ENCODE data around the gene MYPOP.

The MYPOP gene, protein sequence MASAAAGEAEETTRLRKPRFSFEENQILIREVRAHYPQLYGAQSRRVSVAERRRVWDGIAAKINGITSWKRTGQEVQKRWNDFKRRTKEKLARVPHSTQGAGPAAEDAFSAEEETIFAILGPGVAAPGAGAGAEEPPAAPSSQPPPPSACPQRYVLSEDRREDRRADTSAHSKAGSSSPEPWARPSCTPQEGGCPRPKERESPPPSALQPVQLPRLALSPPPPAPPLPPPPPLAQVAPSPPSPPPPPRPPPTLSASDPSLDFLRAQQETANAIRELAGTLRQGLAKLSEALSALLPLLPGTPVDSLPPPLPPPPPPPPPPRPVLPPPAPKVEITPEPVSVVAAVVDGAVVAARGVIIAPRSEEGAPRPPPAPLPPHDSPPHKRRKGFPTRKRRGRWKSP

DNA sequence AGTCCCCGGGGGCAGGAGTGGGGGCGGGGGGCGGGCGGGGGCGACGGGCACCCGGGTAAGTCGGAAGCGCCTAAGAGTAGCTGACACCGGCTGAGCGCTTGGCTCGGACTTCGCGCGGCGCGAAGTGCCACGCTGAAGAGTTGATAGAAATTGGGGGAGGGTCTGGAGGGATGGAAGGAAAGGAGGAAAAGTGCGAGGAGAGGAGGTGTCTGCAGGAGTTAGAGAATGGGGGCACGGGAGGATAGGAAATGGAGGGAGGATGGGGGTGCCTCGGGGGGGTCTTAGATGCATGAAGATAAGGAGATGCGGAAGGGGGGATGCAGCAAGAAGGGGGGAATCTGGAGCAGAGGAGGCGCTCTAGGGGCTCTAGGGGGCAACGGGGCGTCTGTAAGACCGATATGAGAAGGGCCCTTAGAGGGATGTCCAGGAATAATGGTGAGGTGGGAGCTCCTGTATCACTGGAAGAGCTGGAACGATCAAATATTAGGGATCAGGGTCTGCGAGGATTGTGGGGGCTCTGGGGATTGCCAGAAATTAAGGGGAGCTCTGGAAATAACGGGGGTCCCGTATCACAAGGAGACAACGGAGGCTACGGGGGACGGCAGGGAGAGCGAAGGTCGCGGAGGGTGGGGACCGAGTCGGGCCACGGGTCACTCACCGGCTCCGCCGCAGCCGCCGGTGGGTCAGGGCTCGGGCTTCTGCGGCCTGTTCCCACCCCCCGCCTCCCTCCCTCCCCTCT is at the start of gene MYPOP:
Gene MYPOP (minus strand): TSS at position 702 of the 739 bp plus-strand sequence. CDS start 840 bp downstream, outside the sequence.
- DNase-seq: no peak

DNA sequence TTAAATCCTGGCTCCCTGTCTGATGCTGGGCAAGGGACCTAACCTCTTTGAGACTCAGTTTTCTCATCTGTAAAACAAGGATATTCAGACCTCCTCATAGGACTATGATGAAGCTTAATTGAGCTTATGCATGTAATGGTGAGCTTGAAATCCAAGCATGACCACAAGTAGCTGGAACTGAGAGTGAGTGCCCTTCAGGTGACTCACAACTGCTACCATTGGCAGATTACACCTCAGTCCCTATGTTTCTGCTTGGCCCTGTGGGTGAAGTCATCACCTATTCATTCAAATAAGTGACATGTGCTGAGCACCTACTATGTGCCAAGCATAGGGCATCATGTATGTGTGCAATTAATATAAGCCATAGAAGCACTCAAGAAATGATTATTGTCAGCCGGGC is 45.5 kb upstream of the MYPOP start:
- DNase-seq: no peak

DNA sequence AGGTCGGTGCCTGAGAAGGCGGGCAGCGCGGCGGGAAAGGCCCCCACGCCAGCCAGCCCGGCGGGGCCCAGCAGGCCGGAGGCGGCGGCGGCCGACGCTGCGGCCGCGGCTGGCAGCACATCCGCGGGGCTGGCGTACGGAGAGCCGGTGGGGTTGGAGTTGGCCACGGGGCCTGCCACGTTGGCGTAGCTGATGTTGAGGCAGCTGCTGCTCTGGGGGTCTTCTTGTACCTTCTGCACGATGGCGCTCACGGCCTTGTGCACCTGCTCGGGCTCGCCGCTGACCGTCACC is 38.0 kb upstream of the MYPOP start:
- DNase-seq: no peak

DNA sequence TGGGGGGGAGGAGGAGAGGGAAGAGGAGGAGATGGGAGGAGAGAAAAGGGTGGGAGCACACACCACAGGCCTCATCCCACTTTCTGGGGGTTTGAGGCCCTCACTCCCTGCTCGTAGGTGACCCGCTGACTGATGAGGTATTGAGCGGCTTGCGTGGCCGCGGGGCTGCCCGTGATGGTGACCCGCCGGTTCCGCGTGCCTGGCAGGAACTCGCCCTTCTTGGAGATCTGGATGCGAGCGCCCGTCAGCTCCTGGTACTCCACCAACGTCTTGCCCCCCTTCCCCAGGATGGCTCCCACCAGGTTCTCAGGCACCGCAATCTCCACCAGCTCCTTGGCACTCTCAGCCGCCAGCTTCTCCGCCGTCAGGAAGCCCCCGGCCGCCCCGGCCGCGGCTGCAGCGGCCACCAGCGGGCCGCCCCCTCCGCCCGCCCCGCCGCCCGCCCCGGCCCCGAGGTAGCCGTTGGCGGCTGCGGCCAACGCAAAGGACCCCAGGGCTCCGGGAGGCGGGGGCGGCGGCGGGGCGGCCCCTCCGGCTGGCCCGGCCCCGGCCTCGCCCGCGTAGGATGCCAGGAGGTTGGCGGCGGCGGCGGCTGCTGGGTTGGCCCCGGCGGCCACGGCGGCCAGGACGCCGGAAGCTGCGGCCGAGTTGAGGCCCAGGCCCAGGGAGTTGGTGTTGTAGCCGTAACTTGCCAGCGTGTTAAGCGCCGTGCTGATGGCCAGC is 37.5 kb upstream of the MYPOP start:
- DNase-seq: no peak

DNA sequence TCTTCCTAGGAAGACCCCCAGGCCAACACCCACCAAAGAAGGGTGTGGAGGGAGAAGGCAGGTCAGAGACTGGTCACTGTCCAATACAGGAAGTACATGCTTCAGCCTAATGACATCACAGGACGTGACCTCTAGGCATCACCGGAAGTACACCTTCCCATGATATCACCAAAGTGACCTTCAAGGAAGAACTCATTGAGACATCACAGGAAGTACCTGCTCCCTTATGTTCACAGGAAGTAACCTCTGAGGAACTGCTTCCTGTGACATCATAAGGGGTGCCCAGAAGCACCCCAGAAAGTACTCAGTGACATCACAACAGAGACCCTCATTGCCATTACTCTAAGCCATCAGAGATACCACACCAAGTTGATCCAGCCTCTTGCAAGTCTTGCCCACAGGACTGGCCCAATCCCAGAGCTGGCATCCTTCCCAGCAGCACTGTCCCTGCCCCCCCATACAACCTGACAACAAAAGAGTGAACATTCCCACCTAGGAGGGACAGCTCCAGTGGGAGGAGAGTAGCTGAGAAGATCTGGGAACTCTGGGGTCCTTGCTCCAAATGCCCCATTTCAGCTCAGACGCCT is 36.4 kb upstream of the MYPOP start:
- no peak for DNase-seq

DNA sequence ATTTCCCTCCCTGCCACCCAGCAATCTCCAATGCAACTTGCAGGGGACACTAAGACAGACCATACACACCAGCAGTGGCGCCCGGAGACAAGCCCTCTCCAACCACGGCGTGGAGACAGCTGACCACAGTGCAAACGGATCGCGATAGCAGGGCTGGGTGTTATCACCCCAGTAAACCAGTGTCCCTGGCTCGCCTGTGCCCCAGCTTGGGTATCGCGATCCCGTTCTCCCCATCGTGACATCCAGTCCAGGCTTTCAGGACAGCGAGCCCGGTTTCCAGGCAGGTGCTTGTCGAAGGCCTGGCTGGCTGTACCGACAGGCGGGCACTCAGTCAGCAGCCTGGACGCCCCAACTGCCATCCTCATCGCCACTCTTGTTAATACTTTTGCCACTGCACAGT is 32.9 kb upstream of the MYPOP start:
- DNase-seq: no peak

DNA sequence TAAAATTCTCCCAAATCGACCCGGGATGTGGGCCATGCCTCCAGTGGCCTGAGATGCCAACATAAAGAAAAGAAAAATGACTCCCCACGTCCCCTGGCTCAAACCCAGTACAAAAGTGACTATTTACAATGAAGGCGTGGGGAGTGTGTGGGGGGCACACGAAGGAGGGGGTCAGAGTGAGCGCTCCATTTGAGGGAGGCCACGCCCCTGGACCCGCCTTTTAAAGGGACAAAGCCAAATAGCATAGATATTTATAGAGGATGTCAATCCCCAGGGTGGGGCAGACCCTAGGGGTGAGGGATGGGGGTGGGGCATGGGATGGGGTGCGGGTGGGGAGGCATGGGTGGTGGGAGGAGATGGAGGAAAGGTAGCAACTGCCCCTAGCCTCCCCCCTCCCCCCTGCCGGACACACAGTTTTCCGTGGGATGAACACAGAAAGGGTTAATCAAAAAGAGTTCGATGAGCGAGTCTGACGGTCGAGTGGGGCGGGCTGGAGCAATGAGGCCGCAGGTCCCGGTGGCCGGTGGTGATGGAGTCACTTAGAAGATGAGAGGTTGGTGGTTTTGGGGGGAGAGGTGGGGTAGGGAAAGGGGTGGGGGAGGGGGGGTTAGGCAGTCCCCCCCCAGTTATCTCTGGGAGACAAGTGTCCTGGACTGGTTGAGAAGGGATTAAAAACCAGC is 32.3 kb upstream of the MYPOP start:
- DNase-seq: no peak

DNA sequence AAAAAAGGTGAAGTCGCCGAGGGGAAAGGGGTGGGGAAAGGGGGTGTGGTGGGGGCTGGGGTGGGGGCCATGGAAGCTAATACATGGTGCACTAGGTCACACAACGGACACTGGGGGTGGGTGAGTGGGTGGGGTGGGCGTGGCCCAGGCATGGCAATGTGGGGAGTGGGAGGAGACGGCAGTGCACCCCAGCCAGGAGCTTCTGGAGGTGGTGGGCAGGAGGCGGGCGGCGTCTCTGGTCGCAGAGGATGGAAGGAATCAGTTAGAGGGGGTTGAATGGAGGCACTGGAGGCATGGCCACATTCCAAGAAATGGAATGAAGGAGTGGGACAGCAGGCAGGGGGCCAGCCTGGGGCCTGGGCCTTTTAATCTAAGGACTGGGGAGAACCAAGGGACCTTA is 31.3 kb upstream of the MYPOP start:
- DNase-seq: no peak

DNA sequence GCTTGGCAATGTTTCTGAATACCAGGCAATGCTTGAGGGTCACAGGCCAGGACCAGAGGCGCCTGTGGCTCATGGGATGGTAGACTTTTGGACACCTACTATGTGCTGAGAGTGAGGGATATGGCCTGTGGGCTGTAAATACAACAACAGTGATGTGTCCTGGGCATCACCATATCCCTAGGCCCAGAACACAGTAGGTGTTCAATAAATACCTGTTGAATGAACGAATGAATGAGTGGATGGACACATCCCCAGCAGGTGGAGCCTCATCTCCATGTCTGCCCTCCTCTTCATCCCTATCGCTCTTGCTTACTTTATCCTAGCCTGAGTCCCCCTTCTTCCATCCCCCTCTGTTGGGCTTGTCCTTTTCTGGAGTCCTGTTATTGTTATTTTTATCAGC is 28.6 kb upstream of the MYPOP start:
- DNase-seq: no peak

DNA sequence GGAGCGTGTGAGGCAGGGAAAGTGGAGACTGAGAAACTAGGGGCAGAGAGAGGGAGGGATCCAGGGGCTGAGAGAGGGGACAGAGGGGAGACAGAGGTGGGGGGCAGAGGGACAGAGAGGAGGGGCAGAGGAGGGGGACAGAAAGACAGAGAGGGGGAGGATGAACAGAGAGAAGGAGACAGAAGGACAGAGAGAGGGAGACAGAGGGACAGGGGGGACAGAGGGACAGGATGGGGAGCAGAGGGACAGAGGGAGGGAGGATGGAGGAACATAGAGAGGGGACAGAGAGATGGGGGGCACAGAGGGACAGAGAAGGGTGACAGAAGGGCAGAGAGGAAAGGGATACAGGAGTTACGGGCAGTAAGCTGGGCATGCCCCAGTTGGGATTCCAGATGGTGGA is 26.8 kb upstream of the MYPOP start:
- no peak for DNase-seq

DNA sequence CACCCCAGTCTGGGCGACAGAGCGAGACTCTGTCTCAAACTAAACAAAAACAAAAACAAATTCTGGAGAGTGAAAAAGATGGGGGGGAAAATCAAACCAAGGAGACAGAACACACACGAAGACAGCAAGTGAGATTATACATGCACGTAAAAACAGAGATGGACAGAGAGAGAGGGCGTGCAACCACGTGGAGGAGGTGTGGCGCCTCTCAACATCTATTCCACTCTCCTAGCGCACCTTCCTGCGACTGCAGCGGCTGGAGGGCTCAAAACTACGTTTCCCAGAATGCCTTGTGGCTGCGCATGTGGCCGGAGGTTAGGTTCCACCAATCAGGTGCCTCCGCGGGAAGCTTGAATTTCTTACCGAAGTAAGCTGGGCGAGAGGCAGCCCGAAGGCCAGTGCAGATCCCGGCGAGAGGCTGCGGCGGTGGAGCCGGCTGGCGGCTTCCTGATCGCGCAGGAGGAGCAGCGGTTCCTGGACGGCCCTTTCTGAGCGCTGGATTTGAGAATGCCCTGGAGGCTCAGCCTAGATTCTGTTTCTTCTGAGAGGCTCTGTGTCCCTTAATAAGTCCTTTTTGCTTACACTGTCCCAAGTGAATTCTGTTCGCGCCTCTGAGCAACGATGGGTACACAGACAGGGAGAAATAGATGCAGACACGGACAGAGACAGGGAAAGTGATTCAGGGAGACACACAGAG is 25.3 kb upstream of the MYPOP start:
- DNase-seq: peak; percentile 82

DNA sequence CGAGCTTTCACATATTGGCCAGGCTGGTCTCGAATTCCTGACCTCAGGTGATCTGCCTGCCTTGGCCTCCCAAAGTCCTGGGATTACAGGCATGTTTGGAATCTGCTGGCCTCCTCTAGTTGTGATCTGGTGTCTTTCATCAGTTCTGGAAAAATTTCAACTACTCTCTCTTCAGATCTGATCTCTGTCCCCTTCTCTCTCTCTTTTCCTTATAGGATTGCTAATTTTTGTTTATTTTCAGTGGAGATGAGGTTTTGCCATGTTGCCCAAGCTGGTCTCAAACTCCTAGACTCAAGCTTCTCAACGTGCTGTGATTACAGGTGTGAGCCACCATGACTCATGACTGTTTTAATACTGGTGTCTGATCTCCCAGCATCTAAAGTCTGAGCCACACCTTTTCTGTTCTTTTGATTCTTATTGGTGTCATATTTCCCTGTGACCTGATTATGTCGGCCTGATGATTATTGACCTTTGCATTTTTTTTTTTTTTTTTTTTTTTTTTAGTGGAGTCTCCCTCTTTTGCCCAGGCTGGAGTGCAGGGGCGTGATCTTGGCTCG is 22.6 kb upstream of the MYPOP start:
- no peak for DNase-seq

DNA sequence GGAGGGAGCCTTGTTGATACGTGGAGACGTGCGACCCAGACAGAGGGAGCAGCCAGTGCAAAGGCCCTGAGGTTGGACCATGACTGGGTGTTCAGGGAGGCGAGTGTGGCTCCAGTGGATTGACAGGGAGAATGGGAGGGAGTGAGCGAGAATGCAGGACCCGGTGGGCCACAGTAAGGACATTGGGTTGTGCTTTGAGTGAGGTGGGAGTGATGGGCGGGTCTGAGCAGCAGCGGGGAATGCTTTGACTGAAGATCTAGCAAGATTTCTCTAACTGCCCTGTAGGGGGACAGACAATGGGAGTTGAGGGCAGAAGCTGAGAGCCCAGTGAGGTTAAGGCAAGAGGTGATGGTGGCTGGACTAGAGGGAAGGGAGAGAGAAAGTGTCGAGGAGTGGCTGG is 19.9 kb upstream of the MYPOP start:
- no peak for DNase-seq

DNA sequence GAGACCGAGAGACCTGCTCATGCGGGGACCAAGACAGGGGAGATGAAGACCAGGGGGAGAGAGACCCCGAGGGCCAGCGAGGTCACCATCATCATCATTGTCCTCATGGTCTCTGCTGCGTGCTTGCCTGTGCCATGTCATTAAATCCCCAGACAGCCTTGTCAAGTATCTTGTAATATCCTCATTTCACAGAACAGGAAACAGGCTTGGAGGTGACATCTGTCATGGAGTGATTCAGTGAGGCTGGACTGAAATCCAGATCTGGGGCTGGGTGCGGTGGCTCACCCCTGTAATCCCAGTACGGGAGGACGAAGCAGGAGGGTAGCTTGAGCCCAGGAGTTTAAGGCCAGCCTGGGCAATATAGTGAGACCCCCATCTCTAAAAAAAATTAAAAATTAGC is 18.0 kb upstream of the MYPOP start:
- no peak for DNase-seq

DNA sequence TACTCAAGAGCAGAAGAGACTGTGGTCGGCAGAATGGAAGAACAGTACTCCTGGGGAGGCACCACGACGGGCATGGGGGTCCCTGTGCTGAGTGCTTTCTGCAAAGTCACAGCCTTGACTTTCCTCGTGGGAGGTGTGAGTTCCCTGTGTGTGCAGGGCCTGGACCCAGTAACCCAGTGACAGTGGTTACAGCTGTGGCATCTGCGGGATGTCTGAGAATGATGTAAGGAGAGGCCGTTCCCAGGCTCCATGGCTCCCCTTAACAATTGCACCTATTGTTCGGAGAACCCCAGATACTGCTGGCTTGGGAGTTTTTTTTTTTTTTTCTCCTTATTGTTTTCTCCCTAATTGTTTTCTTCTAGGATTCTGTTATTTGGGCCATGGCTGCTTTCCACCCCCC is 17.3 kb upstream of the MYPOP start:
- no peak for DNase-seq

DNA sequence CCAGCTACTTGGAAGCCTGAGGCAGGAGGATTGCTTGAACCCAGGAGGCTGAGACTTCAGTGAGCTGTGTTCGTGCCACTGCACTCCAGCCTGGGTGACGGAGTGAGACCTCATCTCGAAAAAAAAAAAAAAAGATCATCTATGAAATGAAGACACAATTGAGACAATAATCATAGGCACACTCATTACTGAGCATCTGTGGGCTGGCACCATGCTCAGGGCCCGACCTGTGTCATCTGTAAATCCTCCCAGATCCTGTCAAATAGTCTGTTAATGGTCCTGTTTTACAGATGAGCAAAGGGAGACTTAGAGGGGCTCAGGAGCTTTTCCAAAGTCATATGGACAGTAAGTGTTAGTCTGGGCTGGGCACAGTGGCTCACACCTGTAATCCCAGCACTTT is 16.3 kb upstream of the MYPOP start:
- no peak for DNase-seq

DNA sequence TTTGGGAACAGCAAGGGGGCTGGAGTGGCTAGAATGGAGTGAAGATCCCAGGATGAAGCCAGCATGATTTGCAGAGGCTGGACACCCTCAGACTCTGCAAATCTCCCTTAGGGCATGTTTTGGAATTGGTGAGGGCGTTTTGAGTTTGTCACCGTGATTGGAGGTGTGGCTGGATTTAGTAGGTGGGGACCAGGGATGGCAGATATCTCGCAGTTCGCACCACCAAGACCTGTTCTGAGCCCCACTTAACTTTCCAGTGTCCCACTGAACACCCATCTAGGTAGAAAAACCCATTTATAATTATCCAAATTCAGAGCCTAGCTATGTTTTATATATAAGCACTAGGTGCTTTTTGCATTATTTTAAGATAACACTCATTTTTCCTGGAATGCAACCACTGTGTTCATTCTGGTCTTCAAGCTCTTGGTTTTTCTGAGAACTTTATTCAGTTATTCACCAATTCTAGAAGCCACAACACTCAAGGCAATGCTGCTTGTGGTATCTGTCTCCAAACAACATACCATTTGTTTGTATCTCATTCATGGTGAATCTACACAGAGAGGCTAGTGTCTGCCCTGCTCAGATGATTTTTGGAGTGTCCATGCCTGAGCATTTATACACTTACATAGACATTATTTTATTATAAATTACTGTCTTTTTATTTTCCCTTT is 15.1 kb upstream of the MYPOP start:
- DNase-seq: no peak

DNA sequence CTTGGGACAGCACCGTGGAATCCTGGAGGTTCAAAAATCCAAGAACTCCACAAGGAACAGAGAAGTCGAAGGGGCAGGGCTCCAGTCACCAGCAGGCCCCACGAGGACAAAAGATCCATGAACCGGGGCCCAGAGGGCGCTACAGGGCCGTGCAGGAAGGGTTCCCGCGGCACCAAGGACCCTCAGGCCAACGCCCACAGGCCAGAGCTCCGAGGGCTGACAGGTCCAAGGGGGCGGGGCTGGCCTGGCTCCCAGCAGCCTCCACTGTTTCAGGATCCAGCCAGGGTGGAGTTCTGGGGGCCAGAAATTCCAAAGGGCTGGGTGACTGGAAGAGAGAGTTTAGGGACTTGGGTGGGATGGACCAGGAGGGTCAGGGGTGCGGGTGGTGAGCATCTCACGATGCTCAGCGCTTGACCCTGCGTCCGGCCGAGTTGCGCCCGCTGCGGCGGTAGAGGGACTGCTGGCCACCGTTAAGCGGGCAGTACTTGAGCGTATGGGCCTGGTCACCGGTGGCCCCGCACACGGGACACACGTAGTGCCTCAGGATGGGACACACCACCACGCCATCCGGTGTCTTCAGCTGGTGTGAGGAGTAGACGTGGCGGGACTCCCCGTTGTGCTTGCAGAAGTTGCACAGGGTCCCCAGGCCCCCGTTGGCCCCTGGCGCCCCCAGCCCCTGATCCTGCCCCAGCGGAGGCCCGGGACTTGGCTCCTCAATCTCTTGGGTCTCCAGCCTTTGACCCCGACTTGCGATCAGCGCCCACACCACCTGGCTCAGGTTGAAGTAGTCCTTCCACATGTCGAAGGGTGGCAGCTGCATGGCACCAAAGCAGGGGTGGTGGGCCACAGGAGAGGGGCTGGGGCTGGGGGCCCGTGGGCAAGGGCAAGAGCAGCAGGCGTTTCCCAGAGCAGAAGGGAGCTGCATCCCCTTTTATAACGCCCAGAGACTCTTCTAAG is 11.7 kb upstream of the MYPOP start, which contains the start of gene NANOS2:
Gene NANOS2 (minus strand): TSS at position 905 of the 957 bp plus-strand sequence. CDS start 85 bp downstream, at position 820.
- no peak for DNase-seq

DNA sequence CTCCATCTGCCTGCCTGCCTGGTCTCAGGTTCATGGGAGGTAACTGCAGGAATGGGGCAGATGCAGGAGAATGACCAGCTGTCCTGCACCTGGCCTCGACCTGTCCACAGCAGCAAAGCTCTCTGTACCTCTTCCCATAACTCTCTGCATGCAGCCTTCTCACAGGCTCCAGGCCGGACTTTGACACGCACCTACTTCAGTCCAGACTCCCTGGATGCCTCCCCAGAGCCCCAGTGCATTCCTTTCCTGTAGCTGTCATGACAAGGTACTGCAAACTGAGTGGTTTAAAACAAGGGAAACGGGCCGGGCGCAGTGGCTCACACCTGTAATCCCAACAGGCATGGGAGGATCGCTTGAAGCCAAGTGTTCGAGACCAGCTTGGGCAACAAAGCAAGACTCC is 8.9 kb upstream of the MYPOP start:
- DNase-seq: no peak

DNA sequence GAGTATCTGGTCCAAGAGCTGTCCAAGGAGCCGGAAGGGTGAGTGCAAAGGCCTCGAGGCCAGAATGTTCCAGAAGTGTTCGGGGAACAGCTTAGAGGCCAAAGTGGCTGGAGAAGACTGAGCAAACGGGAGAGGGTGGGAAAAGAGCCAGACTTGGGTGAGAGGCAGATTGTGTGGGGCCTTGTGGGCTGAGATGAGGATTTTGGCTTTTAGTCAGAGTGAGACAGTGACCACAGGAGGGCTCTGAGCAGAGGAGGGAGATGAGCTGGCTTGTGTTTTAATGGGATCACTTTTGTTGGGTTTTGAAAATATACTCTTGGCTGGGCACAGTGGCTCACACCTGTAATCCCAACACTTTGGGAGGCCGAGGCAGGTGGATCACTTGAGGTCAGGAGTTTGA is 6.5 kb upstream of the MYPOP start:
- no peak for DNase-seq

Measured in fibroblast of skin of right quadriceps (primary cell).